Hematopoietic multipotent progenitor cell treated with erythropoietin and hydrocortisone succinate and interleukin-3 and kit ligand, for 6 days (in vitro differentiated cells): ENCODE results near the gene GPAT3.

ENCODE experiments used
- DNase-seq: peaks from one replicate; pipeline ENCODE4 v3.0.0-alpha.2; 2015

GPAT3 gene

GRCh38 chr4:83651846-83652245 lies 115.9 kb downstream of the GPAT3 start:
- DNase-seq = no peak
